Measurements from ENCODE around the gene CUL4A.

Gene CUL4A

DNA sequence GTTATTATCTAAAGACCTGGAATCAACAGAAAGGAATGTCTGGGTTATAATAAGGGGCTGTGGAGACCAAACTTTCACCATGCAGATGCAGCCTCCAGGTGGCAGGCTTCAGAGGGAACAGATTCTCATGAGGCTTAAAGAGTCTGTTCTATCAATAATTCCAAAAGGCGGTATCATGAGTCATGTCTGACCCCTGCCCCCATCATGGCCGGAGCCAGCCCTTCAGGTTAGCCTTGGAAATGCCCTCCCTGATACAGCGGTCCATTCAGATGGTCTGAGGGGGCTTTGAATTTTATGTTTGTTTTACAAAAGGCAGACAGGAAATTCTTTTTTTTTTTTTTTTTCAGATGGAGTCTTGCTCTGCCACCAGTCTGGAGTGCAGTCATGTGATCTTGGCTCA, 66.0 kb downstream of the CUL4A start:
- in situ Hi-C loops (cut with HindIII; ENCODE audit: low sequenced_read_pairs): no loop called here
- H3K4me3 ChIP-seq (ENCODE audit: low read depth, low read length): no peak overlapping the region
- peak; percentile 67 for DNase-seq (ENCODE audit: low read depth, low spot score)
- TF ChIP-seq, protein P1, sequence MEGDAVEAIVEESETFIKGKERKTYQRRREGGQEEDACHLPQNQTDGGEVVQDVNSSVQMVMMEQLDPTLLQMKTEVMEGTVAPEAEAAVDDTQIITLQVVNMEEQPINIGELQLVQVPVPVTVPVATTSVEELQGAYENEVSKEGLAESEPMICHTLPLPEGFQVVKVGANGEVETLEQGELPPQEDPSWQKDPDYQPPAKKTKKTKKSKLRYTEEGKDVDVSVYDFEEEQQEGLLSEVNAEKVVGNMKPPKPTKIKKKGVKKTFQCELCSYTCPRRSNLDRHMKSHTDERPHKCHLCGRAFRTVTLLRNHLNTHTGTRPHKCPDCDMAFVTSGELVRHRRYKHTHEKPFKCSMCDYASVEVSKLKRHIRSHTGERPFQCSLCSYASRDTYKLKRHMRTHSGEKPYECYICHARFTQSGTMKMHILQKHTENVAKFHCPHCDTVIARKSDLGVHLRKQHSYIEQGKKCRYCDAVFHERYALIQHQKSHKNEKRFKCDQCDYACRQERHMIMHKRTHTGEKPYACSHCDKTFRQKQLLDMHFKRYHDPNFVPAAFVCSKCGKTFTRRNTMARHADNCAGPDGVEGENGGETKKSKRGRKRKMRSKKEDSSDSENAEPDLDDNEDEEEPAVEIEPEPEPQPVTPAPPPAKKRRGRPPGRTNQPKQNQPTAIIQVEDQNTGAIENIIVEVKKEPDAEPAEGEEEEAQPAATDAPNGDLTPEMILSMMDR (IDR thresholded peaks at IDR 0.05; ENCODE audit: low read depth, low read length): peak; percentile 70

DNA sequence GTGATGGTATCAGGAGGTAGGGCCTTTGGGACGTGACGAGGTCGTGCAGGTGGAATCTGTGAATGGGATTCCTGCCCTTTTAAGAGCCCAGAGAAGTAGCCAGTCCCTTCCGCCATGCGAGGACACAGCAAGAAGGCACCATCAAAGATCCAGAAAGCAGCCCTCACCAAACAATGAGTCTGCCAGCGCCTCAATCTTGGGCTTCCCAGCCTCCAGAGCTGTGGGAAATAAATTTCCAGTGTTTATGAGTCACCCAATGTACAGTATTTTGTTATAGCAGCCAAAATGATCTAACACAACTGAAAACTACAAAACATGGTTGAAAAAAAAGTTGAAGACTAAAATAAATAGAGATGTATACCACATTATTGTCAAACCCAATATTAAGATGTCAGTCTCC, 70.7 kb downstream of the CUL4A start:
- in situ Hi-C loops (cut with HindIII; ENCODE audit: low sequenced_read_pairs): no loop called here
- no peak for DNase-seq (ENCODE audit: low read depth, low spot score)
- TF ChIP-seq, protein P1 (IDR thresholded peaks at IDR 0.05; ENCODE audit: low read depth, low read length): no peak
- H3K4me3 ChIP-seq (ENCODE audit: low read depth, low read length): no peak overlapping the region

DNA sequence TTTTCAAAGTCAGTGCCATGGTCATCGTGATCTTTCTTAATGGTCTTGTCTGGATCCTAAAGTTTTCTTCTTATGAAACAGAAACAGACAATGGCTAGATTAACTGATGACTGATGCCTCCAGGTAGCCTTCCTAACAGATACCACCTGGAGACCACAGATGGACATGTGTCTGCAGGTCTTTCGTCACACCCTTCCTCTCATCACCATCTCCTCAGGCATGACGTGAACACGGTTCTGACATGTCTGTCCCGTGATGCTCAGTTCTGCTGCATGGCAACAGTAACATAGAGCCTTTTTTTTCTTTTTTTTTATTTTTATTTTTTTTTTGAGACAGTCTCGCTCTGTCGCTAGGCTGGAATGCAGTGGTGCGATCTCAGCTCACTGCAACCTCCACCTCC, 74.5 kb downstream of the CUL4A start:
- DNase-seq (ENCODE audit: low read depth, low spot score): no peak
- in situ Hi-C loops (cut with HindIII; ENCODE audit: low sequenced_read_pairs): no loop called here
- no peak overlapping the region for H3K4me3 ChIP-seq (ENCODE audit: low read depth, low read length)
- TF ChIP-seq, protein P1 (IDR thresholded peaks at IDR 0.05; ENCODE audit: low read depth, low read length): no peak

DNA sequence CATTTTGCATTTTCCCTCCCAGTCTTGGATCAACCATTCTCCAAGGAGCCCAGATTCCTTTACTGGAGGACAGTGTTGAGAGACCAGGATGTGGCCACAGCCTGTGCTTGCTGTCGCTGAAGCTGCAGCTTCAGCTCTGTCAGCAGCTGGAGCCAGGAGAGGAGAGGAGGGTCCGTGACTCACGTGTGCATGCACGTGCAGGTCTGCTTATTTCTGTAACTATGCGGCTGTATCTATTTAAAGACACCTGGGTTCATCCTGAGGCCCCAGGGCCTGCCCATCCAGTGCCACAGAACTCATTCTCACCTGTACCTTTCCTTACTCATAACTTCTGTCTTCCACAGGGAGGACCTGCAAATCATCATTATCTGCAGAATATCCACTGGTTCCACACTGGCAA, 79.5 kb downstream of the CUL4A start:
- in situ Hi-C loops (cut with HindIII; ENCODE audit: low sequenced_read_pairs): no loop called here
- TF ChIP-seq, protein P1 (IDR thresholded peaks at IDR 0.05; ENCODE audit: low read depth, low read length): no peak
- no peak for DNase-seq (ENCODE audit: low read depth, low spot score)
- H3K4me3 ChIP-seq (ENCODE audit: low read depth, low read length): no peak overlapping the region

DNA sequence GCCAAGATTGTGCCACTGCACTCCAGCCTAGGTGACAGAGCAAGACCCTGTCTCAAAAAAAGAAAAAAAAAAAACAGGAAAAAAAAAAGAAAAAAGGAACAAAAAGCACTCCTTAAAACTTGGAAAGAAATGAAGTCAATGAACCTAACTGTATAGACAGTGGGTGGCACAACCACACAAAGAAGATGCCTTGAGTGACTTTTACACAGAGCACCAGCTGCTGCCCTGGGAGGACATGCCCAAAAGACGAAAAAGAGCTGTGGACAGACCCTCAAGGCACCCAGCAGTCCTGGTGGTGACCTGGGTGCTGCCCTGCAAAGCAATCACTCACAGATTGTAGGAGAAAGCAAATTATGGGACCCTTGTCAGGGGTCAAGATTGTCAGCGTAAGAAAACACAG, 81.7 kb downstream of the CUL4A start:
- no peak overlapping the region for H3K4me3 ChIP-seq (ENCODE audit: low read depth, low read length)
- TF ChIP-seq, protein P1 (IDR thresholded peaks at IDR 0.05; ENCODE audit: low read depth, low read length): no peak
- in situ Hi-C loops (cut with HindIII; ENCODE audit: low sequenced_read_pairs): no loop called here
- no peak for DNase-seq (ENCODE audit: low read depth, low spot score)

DNA sequence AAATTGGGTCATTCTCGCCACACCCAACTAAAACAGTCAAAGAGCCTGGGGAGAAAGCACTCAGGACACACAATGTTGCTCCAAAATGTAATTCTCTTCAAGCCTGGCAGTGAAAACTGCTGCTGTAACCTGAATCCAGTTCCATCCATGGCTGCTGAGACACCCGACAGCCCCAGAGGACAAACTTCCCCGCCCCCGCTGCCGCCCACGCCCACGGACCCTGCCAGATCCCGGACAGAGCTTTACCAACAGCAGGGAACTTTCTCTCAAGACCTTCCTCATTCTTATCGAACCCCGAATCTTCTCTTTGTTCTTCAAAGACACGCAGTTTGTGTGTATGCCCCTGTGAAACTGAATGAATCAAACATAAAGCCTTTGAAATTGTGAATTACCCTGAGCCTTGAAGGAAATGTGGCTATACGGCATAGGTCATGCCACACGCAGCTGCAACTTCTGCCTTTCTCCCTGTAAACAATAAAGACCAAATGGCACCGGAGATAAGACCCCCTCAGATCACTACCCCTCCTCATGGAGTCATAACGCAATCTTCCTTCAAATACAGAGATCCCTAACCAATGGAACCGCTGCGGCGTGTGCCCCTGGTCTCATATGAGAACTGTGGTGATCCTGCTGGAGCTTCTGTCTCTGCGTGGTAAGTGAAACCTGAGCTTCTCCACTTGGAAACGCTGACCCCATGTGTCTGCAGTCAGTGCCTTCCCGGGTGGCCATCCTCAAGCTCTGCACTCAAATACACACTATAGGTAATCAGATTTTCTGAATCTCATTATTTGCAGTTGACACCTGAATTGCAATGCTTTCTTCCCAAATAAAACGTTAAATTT, 82.8 kb downstream of the CUL4A start:
- DNase-seq (ENCODE audit: low read depth, low spot score): peak; percentile 6
- H3K4me3 ChIP-seq (ENCODE audit: low read depth, low read length): peak overlapping the region; percentile 20

More for the DNA sequence above, 82.8 kb downstream of the CUL4A start:
- in situ Hi-C loops (cut with HindIII; ENCODE audit: low sequenced_read_pairs): no loop called here
- TF ChIP-seq, protein P1 (IDR thresholded peaks at IDR 0.05; ENCODE audit: low read depth, low read length): no peak
